HepG2 (cell line): ENCODE results near the gene IFNG-AS1. TPM values are rescaled to one million over a fixed set of nuclear protein-coding genes. Genes with fewer than 3 reads are reported as not detected.

Experiments
- ATAC-seq: fragments of 200-7000 bp; cut with Tn5 transposase; 3 replicates; pipeline ENCODE4 v1.9.1; 2020; ENCODE audit warnings: mild to moderate bottlenecking, moderate library complexity
- BruUV-seq: library from RNA; stranded (reverse); fragments of 400-500 nt; replicated peaks from 2 replicates; lab custom pipeline; 2021; lab: Mats Ljungman, UMichigan
- CTCF ChIA-PET: fragments of 300-600 bp; formaldehyde crosslinking; extraction: SDS; loops from one replicate; lab custom pipeline; 2021; ENCODE audit warnings: low total read pairs, inconsistent platforms, low intra/inter-chr PET ratio; lab: Yijun Ruan, JAX
- POLR2A ChIA-PET: fragments of 350-600 bp; sonication (Branson Sonifier 250); formaldehyde crosslinking; loops from one replicate; lab custom pipeline; 2020; ENCODE audit warnings: antibody characterized with exemption, inconsistent platforms; lab: Yijun Ruan, JAX
- DNase-seq: peaks from one replicate; pipeline ENCODE4 v3.0.0-alpha.2; 2015; ENCODE audit warnings: low spot score
- FAIRE-seq: peaks from 3 replicates; lab custom pipeline; 2011; peaks lifted over from hg19 to GRCh38; lab: Jason Lieb, UNC
- H2AFZ ChIP-seq: one replicate; pipeline ENCODE4 v1.6.1; 2011; ENCODE audit warnings: low read length, inconsistent platforms
- H3K27ac ChIP-seq: fragments of 300-600 bp; 3 replicates; pipeline ENCODE4 v1.8.0; 2011; ENCODE audit warnings: mixed run types, mild to moderate bottlenecking, mixed read lengths, low read length, inconsistent platforms; ENCODE audit not compliant: insufficient read depth; ENCODE audit errors: extremely low read length
- H3K27me3 ChIP-seq, 2 experiments: fragments of 200-600 bp in 1 of 2; 2 replicates in 1 of 2; 3 replicates in 1 of 2; pipeline versions ENCODE4 v1.6.0 to v1.8.0; 2011; ENCODE audit warnings: low read length in 2 of 2, mild to moderate bottlenecking in 2 of 2, moderate library complexity in 2 of 2, inconsistent platforms in 1 of 2; ENCODE audit not compliant: insufficient read depth in 2 of 2, control insufficient read depth in 1 of 2
- H3K36me3 ChIP-seq, 2 experiments: fragments of 200-600 bp in 1 of 2; replicated peaks in 1 of 2; 2 replicates in 1 of 2; 3 replicates in 1 of 2; pipeline versions ENCODE4 v1.5.1 to v1.8.0; 2011; ENCODE audit warnings: low read length in 2 of 2, inconsistent platforms in 1 of 2; ENCODE audit not compliant: insufficient read depth in 2 of 2, control insufficient read depth in 1 of 2
- H3K4me1 ChIP-seq: 2 replicates; pipeline ENCODE4 v1.5.1; 2012; ENCODE audit warnings: low read length, inconsistent platforms; ENCODE audit not compliant: insufficient read depth
- H3K4me2 ChIP-seq: 2 replicates; pipeline ENCODE4 v1.6.0; 2011; ENCODE audit warnings: low read depth, low read length, inconsistent platforms
- H3K4me3 ChIP-seq, 3 experiments: fragments of 200-600 bp in 1 of 3; sonication (generic), shearing (Covaris generic) in 1 of 3; replicated peaks in 1 of 3; 2 replicates each; pipeline ENCODE4 v1.5.1; 2011 to 2016; ENCODE audit warnings: low read length in 3 of 3, inconsistent platforms in 2 of 3, low read depth in 2 of 3, mild to moderate bottlenecking in 2 of 3, control low read depth in 1 of 3, mixed read lengths in 1 of 3; ENCODE audit not compliant: insufficient read depth in 1 of 3
- H3K79me2 ChIP-seq: one replicate; pipeline ENCODE4 v1.6.1; 2011; ENCODE audit warnings: low read length, inconsistent platforms; ENCODE audit not compliant: insufficient read depth
- H3K9ac ChIP-seq: 2 replicates; pipeline ENCODE4 v1.6.0; 2011; ENCODE audit warnings: mild to moderate bottlenecking, low read depth, low read length, inconsistent platforms; ENCODE audit not compliant: insufficient read depth
- H3K9me3 ChIP-seq: 2 replicates; pipeline ENCODE4 v1.5.1; 2012; ENCODE audit warnings: mild to moderate bottlenecking, low read length
- H4K20me1 ChIP-seq: 2 replicates; pipeline ENCODE4 v1.6.0; 2011; ENCODE audit warnings: inconsistent platforms, mild to moderate bottlenecking, low read length, moderate library complexity; ENCODE audit not compliant: insufficient read depth
- ATAD3A ChIP-seq: sonication (generic); formaldehyde crosslinking; IDR thresholded peaks from 2 replicates; pipeline ENCODE4 v1.4.0; 2020; ENCODE audit warnings: missing genetic modification reagents
- ATF7 ChIP-seq, 2 experiments: fragments of 450-650 bp in 1 of 2; sonication (generic) in 1 of 2; formaldehyde crosslinking in 1 of 2; IDR thresholded peaks; 2 replicates each; pipeline versions ENCODE4 v1.4.0 to v1.6.1; 2016 to 2020; ENCODE audit warnings: antibody characterized with exemption in 1 of 2, mild to moderate bottlenecking in 1 of 2, missing genetic modification reagents in 1 of 2
- E2F5 ChIP-seq: sonication (generic); formaldehyde crosslinking; conservative IDR thresholded peaks from 2 replicates; pipeline ENCODE4 v1.4.0; 2020; ENCODE audit warnings: missing genetic modification reagents
- EP300 ChIP-seq, 3 experiments: sonication (generic) in 1 of 3; formaldehyde crosslinking in 1 of 3; IDR thresholded peaks; 2 replicates each; pipeline versions ENCODE4 v1.5.1 to v1.6.1; 2011 to 2020; ENCODE audit warnings: low read depth in 2 of 3, low read length in 2 of 3, borderline replicate concordance in 1 of 3, improper control_type of control experiment in 1 of 3, mild to moderate bottlenecking in 1 of 3, missing genetic modification reagents in 1 of 3, moderate library complexity in 1 of 3
- KLF13 ChIP-seq: sonication (generic); formaldehyde crosslinking; IDR thresholded peaks from 2 replicates; pipeline ENCODE4 v1.4.0; 2020; ENCODE audit warnings: mild to moderate bottlenecking, missing genetic modification reagents
- PHF21A ChIP-seq: sonication (generic); formaldehyde crosslinking; IDR thresholded peaks from 2 replicates; pipeline ENCODE4 v1.5.0; 2020; ENCODE audit warnings: mild to moderate bottlenecking, missing genetic modification reagents
- PITX1 ChIP-seq: sonication (generic); formaldehyde crosslinking; IDR thresholded peaks from 2 replicates; pipeline ENCODE4 v1.5.1; 2020; ENCODE audit warnings: mild to moderate bottlenecking, missing genetic modification reagents
- SNAI1 ChIP-seq: sonication (generic); formaldehyde crosslinking; IDR thresholded peaks from 2 replicates; pipeline ENCODE4 v1.5.0; 2020; ENCODE audit warnings: mild to moderate bottlenecking, missing genetic modification reagents, borderline replicate concordance
- ZNF576 ChIP-seq: sonication (generic); formaldehyde crosslinking; IDR thresholded peaks from 2 replicates; pipeline ENCODE4 v1.4.0; 2020; ENCODE audit warnings: mild to moderate bottlenecking, missing genetic modification reagents
- ZNF724P ChIP-seq: sonication (generic); formaldehyde crosslinking; IDR thresholded peaks from 2 replicates; pipeline ENCODE4 v1.8.0; 2022; ENCODE audit warnings: missing genetic modification reagents, borderline replicate concordance
- WGBS: methylation state at CpG from one replicate; pipeline ENCODE4 v1.1.6; 2017; ENCODE audit warnings: low lambda C conversion rate; 5-methylcytosine and 5-hydroxymethylcytosine counted together
- in situ Hi-C: cut with HindIII; loops from 2 replicates; pipeline ENCODE4 v1.10.0; 2017; ENCODE audit warnings: low pct_unique_long_range_greater_than_20kb; ENCODE audit not compliant: extremely low pct_ligation_motif_present
- intact Hi-C: fragments of 100-400 bp; cut with micrococcal nuclease; formaldehyde crosslinking; loops from one replicate; pipeline ENCODE4 v1.10.0; 2022; ENCODE audit not compliant: unreplicated experiment
- polyA plus RNA-seq, 8 experiments: library from polyadenylated mRNA; depleted of rRNA in 3 of 8; stranded (reverse) in 7 of 8; unstranded in 1 of 8; fragments of >200 nt; fragmentation: Illumina TruSeq in 4 of 8; extraction: Trizol in 4 of 8; gene quantifications; 2 replicates each; pipeline versions ENCODE4 v1.2.1 to v1.2.3, GENCODE V29; 2011 to 2016; ENCODE audit warnings: low read depth in 4 of 8, missing spikeins in 1 of 8, mixed read lengths in 1 of 8; ENCODE audit not compliant: insufficient read depth in 1 of 8
- total RNA-seq, 5 experiments: library from RNA; depleted of rRNA; stranded (reverse); fragments of >200 nt; fragmentation: Illumina TruSeq; extraction: Trizol; gene quantifications; 2 replicates each; pipeline ENCODE4 v1.2.3, GENCODE V29; 2016; ENCODE audit warnings: low read depth in 1 of 5

The IFNG-AS1 gene
- total and polyA plus RNA-seq, 2 of the 13 experiments (the other 11 are each of a cell fraction or from before 2014, with no cell fraction given): not detected

GRCh38 chr12:67958187-67958586 lies 31.1 kb upstream of the IFNG-AS1 start:
- no TSS peak for BruUV-seq
- Histone ChIP-seq H3K27me3 (no peaks in the 10 kb centered on the region), H3K9ac (no peak overlapping the region), H3K4me3 (no peak overlapping the region), H3K9me3 (no peaks in the 10 kb centered on the region), H3K79me2 (no peaks in the 10 kb centered on the region), H2AFZ (no peak overlapping the region), H3K4me2 (no peak overlapping the region), H3K4me1 (no peaks in the 10 kb centered on the region), H3K36me3 (no peaks in the 10 kb centered on the region), H4K20me1 (no peaks in the 10 kb centered on the region), H3K27ac (no peak overlapping the region)
- TF ChIP-seq ATF7 (IDR thresholded peaks at IDR 0.05) (peak; percentile 61), ATF7 (CRISPR knock-in tag; IDR thresholded peaks at IDR 0.05) (no peak), EP300 (IDR thresholded peaks at IDR 0.05; ENCODE audit: low read depth in 2 of 2, low read length in 2 of 2) (no peak), EP300 (CRISPR knock-in tag; IDR thresholded peaks at IDR 0.05; ENCODE audit: borderline replicate concordance) (no peak), ATAD3A (no peak)
- in situ Hi-C loops (no loop called here), intact Hi-C loops (no loop called here)
- 4% methylated on average over 4 of the region's 4 CpGs for WGBS
- ChIA-PET POLR2A (no interaction called here), CTCF (no interaction called here)
- FAIRE-seq (no peak), DNase-seq (no peak), ATAC-seq (no peak)

DNA sequence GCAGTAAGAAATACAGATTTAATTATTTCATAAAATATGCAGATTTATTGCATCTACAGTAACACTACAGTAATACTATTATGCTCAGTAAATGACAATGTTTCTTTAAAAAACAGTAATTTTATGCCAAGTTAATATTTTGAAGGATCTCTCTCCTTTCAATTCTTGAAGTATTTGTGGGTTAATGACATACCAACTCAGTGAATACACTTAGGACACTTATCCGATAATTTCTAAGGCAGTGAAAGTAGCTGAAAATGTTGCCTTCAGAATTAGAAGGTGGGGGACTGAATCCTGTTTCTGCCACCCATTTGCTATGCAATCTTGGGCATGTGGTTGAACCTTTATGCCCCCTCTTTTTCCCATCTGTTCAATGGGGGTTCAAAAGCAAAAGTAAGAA lies 24.8 kb upstream of the IFNG-AS1 start:
- TF ChIP-seq KLF13 (CRISPR knock-in tag) (no peak), E2F5 (CRISPR knock-in tag) (no peak), ZNF724P (no peak), SNAI1 (CRISPR knock-in tag) (no peak), PHF21A (no peak), PITX1 (CRISPR knock-in tag) (no peak), ZNF576 (CRISPR knock-in tag) (no peak)
- TF ChIP-seq, all 625 proteins: peak for 0
- Histone ChIP-seq H3K36me3 (no peaks in the 10 kb centered on the region), H3K9ac (no peak overlapping the region), H2AFZ (no peak overlapping the region), H3K9me3 (no peaks in the 10 kb centered on the region), H3K79me2 (no peaks in the 10 kb centered on the region), H3K4me3 (no peak overlapping the region), H4K20me1 (no peaks in the 10 kb centered on the region), H3K4me2 (no peak overlapping the region), H3K27ac (no peak overlapping the region), H3K27me3 (no peaks in the 10 kb centered on the region), H3K4me1 (no peaks in the 10 kb centered on the region)
- 16% methylated on average over 1 of the region's 1 CpG for WGBS
- no peak for ATAC-seq
- no TSS peak for BruUV-seq
- no peak for DNase-seq
- intact Hi-C loops: no loop called here
- no peak for FAIRE-seq
- in situ Hi-C loops: no loop called here
- CTCF ChIA-PET: no interaction called here
- POLR2A ChIA-PET: no interaction called here
